ENCODE data around the gene DNHD1.

Gene DNHD1

DNA sequence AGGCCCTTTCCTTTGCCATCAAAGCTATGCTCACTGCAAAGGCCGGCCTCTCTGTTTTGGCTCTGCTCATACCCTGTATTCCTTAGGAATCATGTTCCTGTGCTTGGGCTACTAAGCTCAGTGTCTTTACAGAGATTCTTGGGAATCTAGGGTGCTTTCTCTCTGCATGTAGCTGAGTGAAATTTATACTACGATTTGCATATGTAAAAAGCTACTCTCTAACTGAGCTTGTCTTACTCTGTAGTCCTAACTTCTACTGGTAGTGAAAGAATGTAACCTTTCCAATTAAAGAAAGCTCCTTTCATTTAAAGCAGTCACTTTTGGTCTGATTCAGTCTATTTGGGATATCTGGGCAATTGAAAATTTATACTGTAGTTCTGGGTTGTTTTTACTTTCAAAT, 32.2 kb downstream of the DNHD1 start:
- DNase-seq (ENCODE audit: low read depth), result no peak
- TF ChIP-seq, protein P1, sequence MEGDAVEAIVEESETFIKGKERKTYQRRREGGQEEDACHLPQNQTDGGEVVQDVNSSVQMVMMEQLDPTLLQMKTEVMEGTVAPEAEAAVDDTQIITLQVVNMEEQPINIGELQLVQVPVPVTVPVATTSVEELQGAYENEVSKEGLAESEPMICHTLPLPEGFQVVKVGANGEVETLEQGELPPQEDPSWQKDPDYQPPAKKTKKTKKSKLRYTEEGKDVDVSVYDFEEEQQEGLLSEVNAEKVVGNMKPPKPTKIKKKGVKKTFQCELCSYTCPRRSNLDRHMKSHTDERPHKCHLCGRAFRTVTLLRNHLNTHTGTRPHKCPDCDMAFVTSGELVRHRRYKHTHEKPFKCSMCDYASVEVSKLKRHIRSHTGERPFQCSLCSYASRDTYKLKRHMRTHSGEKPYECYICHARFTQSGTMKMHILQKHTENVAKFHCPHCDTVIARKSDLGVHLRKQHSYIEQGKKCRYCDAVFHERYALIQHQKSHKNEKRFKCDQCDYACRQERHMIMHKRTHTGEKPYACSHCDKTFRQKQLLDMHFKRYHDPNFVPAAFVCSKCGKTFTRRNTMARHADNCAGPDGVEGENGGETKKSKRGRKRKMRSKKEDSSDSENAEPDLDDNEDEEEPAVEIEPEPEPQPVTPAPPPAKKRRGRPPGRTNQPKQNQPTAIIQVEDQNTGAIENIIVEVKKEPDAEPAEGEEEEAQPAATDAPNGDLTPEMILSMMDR (IDR thresholded peaks at IDR 0.05; ENCODE audit: control insufficient read depth, insufficient read depth, low read depth, low read length, missing control alignments), result no peak
- no peak overlapping the region for H3K4me3 ChIP-seq (ENCODE audit: control insufficient read depth, low read depth, low read length)

DNA sequence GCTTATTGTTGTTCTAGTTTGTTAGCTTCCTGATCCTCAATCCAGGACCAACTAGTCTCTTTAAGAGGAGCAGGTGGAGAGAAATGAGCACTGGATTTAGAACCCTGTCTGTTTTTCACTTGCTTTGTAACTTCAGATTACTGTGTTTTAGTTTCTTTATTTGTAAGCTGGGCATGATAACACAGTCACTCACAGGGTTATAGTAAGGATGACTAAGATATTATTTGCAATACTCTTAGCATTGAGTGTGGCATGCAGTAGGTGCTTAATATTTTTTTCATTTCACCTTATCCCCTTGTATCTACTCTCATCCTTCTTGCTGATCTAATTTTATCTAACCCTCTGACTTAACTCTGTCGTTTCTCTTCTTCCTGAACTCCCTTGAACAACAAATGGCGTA, 33.8 kb downstream of the DNHD1 start:
- TF ChIP-seq, protein P1 (IDR thresholded peaks at IDR 0.05; ENCODE audit: control insufficient read depth, insufficient read depth, low read depth, low read length, missing control alignments), result no peak
- no peak for DNase-seq (ENCODE audit: low read depth)
- H3K4me3 ChIP-seq (ENCODE audit: control insufficient read depth, low read depth, low read length), result no peak overlapping the region

DNA sequence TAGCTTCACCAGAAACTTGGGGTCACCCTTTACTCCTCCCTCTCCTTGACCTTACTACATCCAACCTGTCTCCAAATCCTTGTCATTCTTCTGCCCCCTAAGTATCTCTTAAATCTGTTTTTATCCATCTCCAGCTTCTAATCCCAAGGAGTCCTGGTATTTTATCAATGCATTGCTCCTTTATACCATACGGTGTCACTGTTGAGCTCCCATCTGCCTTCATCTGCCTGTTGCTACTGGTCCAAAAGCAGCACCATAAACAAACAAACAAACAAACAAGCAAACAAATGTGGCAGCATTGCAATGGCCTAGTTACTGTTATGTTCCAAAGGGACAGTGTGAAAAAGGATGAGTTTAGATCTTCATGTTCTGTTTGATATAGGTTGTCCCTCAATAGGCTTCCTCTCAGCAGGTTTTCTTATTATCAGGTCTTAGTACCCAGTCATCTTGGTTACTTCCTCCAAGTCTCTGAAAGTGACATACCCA, 34.2 kb downstream of the DNHD1 start:
- no peak overlapping the region for H3K4me3 ChIP-seq (ENCODE audit: control insufficient read depth, low read depth, low read length)
- DNase-seq (ENCODE audit: low read depth), result peak; percentile 8
- TF ChIP-seq, protein P1 (IDR thresholded peaks at IDR 0.05; ENCODE audit: control insufficient read depth, insufficient read depth, low read depth, low read length, missing control alignments), result peak; percentile 81

DNA sequence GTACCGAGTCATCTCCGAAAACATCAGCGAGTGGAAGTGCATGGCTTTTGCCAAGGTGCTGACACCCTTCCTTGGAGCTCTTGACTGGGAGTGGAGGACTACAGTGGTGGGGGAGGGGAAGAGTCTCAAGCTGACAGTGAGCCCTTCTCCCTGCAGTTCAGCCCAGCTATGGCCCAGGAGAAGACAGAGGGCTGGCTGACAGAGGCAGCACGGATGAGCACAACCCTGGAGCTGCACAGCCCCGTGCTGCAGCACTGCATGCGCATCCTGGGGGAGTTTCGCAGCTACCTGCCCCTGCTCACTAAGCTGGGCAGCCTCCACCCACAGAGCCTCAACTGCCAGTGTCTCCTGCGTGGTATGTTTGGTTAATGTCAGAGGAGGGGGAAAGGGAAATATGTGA, 41.4 kb downstream of the DNHD1 start:
- DNase-seq (ENCODE audit: low read depth), result no peak
- TF ChIP-seq, protein P1 (IDR thresholded peaks at IDR 0.05; ENCODE audit: control insufficient read depth, insufficient read depth, low read depth, low read length, missing control alignments), result no peak
- H3K4me3 ChIP-seq (ENCODE audit: control insufficient read depth, low read depth, low read length), result no peak overlapping the region

DNA sequence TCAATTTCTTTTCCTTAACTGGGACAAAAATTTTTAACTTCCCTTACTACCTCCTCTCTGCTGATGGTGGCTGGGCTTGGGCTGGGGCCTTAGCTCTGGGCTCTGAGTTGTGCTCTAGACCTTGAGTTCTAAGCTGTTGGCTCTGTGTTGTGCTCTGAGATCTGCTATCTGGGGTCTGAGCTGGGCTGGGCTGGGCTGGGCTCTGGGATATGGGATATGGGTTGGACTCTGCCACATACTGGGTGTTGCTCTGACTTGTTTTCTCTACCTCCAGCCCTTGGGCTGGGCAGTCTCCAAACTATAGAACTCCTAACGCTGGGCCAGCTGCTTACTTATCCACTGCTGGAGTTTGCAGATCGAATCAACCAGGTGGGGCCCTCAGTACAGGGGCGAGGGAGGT, 41.9 kb downstream of the DNHD1 start:
- TF ChIP-seq, protein P1 (IDR thresholded peaks at IDR 0.05; ENCODE audit: control insufficient read depth, insufficient read depth, low read depth, low read length, missing control alignments), result no peak
- no peak for DNase-seq (ENCODE audit: low read depth)

DNA sequence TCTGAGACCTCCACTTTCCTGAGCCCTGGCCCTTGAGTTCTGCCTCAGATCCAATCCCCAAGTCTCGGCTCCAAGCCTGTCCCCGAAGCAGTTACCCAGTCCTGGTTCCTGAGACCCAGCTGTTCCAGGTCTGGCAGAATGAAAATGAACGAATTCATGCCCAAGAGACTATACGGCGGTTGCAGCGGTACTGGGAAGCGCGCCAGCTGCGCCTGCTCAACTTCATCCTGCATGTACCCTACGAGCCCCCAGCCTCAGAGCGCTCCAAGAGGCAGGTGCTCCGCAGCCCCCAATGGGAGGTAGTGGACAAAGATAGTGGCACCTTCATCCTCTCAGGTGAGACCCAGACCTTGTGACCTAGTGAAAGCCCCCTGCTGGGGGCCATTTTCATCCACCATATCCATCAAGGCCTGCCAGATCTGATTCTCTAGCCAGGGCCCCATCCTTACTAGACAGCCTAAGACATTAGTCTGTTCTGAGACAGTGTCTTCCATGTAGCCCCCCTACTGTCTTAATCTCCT, 42.7 kb downstream of the DNHD1 start:
- no peak overlapping the region for H3K4me3 ChIP-seq (ENCODE audit: control insufficient read depth, low read depth, low read length)
- TF ChIP-seq, protein P1 (IDR thresholded peaks at IDR 0.05; ENCODE audit: control insufficient read depth, insufficient read depth, low read depth, low read length, missing control alignments), result no peak
- no peak for DNase-seq (ENCODE audit: low read depth)

More for the DNA sequence above, 41.9 kb downstream of the DNHD1 start:
- H3K4me3 ChIP-seq (ENCODE audit: control insufficient read depth, low read depth, low read length), result no peak overlapping the region

Measured in AG09309 (cell line).